K562 (cell line): ENCODE data around the gene MRPL27. TPM values are rescaled to one million over a fixed set of nuclear protein-coding genes. Genes with fewer than 3 reads are reported as not detected.

Source experiments
- FOSL1 ChIP-seq: fragments of 200-800 bp; sonication (Bioruptor generic); conservative IDR thresholded peaks from 2 replicates; pipeline ENCODE4 v1.6.1; 2016; ENCODE audit warnings: missing genetic modification characterization, missing compliant biosample characterization
- KAT8 ChIP-seq: fragments of 450-650 bp; IDR thresholded peaks from 2 replicates; pipeline ENCODE4 v1.6.1; 2016; ENCODE audit warnings: low read depth, mild to moderate bottlenecking
- MXD1 ChIP-seq: fragments of 250-450 bp; sonication (Bioruptor Pico); IDR thresholded peaks from 2 replicates; pipeline ENCODE4 v1.8.0; 2021; ENCODE audit warnings: borderline replicate concordance, mild to moderate bottlenecking, moderate library complexity; ENCODE audit not compliant: poor library complexity, severe bottlenecking
- PATZ1 ChIP-seq: fragments of 250-450 bp; sonication (Bioruptor Pico); IDR thresholded peaks from 2 replicates; pipeline ENCODE4 v1.5.0; 2020; ENCODE audit warnings: mild to moderate bottlenecking, borderline replicate concordance
- POLR2A ChIP-seq: fragments of 450-650 bp; conservative IDR thresholded peaks from 2 replicates; pipeline ENCODE4 v1.6.1; 2016
- RAD51 ChIP-seq: fragments of 450-650 bp; IDR thresholded peaks from 2 replicates; pipeline ENCODE4 v1.7.1; 2016; ENCODE audit warnings: low read depth, mild to moderate bottlenecking, borderline replicate concordance
- SFPQ ChIP-seq: fragments of 200-400 bp; formaldehyde crosslinking; IDR thresholded peaks from 2 replicates; pipeline ENCODE4 v1.6.1; 2017; ENCODE audit warnings: mild to moderate bottlenecking, low read depth, low read length, moderate library complexity
- TAF1 ChIP-seq: IDR thresholded peaks from 2 replicates; pipeline ENCODE4 v1.6.1; 2011; ENCODE audit warnings: mild to moderate bottlenecking, low read length, moderate library complexity; ENCODE audit not compliant: insufficient read depth, control insufficient read depth, severe bottlenecking; ENCODE audit errors: extremely low read depth
- TAF15 ChIP-seq: fragments of 200-400 bp; formaldehyde crosslinking; IDR thresholded peaks from 2 replicates; pipeline ENCODE4 v1.6.1; 2017; ENCODE audit warnings: mild to moderate bottlenecking, low read depth, low read length, moderate library complexity
- ZNF23 ChIP-seq: fragments of 250-450 bp; sonication (Bioruptor Pico); IDR thresholded peaks from 2 replicates; pipeline ENCODE4 v1.4.0; 2020; ENCODE audit warnings: mild to moderate bottlenecking
- ZNF3 ChIP-seq: fragments of 250-450 bp; sonication (Bioruptor Pico); IDR thresholded peaks from 2 replicates; pipeline ENCODE4 v1.5.0; 2021; ENCODE audit warnings: mild to moderate bottlenecking, moderate library complexity
- ZNF436 ChIP-seq: fragments of 250-450, 450-650 bp; sonication (Bioruptor Pico); formaldehyde crosslinking; IDR thresholded peaks from 2 replicates; pipeline ENCODE4 v1.7.0; 2020; ENCODE audit warnings: mild to moderate bottlenecking
- ZNF717 ChIP-seq: fragments of 250-450 bp; sonication (Bioruptor Pico); IDR thresholded peaks from 2 replicates; pipeline ENCODE4 v1.5.0; 2021
- ZNF780A ChIP-seq: fragments of 250-450 bp; sonication (Bioruptor Pico); IDR thresholded peaks from 2 replicates; pipeline ENCODE4 v1.5.0; 2021; ENCODE audit warnings: mild to moderate bottlenecking
- polyA plus RNA-seq, 8 experiments: library from polyadenylated mRNA; depleted of rRNA in 4 of 8; stranded (reverse) in 5 of 8; unstranded in 3 of 8; fragments of >200 nt; fragmentation: Nextera tagmentation in 2 of 8; fragmentation: Illumina TruSeq in 1 of 8; extraction: Ambion mirVana in 2 of 8; extraction: Trizol in 1 of 8; gene quantifications; 2 replicates each; pipeline versions ENCODE4 v1.2.1 to v1.2.3, GENCODE V29; 2011 to 2014; ENCODE audit warnings: inconsistent platforms in 1 of 8, missing spikeins in 1 of 8
- total RNA-seq, 7 experiments: library from RNA; depleted of rRNA in 6 of 7; stranded (reverse); fragments of >200 nt in 6 of 7; fragmentation: Illumina TruSeq in 2 of 7; extraction: Trizol in 2 of 7; gene quantifications; 2 replicates each; pipeline versions ENCODE4 v1.2.1 to v1.2.3, GENCODE V29; 2011 to 2021; ENCODE audit warnings: low replicate concordance in 1 of 7
- TF ChIP-seq, protein P1 (sequence below): fragments of 450-650 bp; IDR thresholded peaks from 2 replicates; pipeline ENCODE4 v1.6.1; 2017; ENCODE audit warnings: mild to moderate bottlenecking, moderate library complexity
- TF ChIP-seq, protein P2 (sequence below): fragments of 200-800 bp; sonication (Bioruptor generic); IDR thresholded peaks from 2 replicates; pipeline ENCODE4 v1.6.1; 2016; ENCODE audit warnings: missing genetic modification characterization, missing compliant biosample characterization

MRPL27 gene
- total and polyA plus RNA-seq, 9 of the 15 experiments (the other 6 are each of a cell fraction or from before 2014, with no cell fraction given) = 96.3 to 401 (median 142) TPM

DNA sequence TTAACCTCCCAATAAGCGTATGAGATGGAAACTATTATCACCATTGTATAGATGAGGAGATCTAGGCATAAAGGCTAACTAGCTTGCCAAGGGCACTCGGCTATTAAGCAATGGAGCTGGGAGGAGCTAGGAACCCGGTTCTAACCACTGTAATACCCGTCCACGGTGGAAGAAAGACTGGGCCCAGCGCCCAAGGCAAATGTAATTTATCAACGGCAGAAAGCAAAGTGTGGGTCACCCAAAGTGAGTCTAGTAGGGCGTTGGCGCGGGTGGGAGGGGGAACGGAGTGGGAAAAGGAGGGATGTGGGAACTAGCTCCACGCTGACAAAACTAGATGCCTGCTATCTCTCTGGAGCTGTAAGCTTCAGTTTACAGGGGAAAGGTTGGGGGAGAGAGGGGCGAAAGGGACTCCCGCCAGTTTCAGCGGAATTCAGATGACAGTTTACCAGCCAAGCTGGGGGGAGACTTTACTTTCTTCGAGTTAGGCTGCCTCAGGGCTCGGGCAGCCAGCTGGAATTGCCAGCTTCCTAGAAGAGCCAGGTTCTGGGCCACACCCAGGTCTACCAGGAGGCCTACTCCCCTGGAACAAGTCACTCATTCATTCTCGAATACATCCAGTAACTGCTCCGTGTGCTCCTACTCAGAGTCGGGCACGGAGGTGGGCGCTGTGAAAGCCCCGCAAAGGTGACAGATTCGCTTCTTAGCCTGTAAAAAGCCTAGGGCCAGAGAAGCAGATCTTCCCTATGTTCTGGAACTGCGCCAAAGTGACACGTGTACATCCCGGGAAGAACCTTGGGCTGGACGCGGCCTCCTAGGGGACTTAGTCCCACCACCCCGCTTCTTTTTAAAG is 23.5 kb upstream of the MRPL27 start (continued):
- TF ChIP-seq PATZ1 (CRISPR knock-in tag) (no peak), ZNF3 (no peak), KAT8 (no peak), MXD1 (CRISPR knock-in tag) (no peak), POLR2A (no peak), TAF15 (no peak), FOSL1 (tag) (no peak), ZNF23 (CRISPR knock-in tag) (no peak), ZNF717 (CRISPR knock-in tag) (no peak), ZNF780A (CRISPR knock-in tag) (no peak), TAF1 (peak; percentile 14), SFPQ (no peak), ZNF436 (CRISPR knock-in tag) (no peak), RAD51 (no peak)
- TF ChIP-seq, protein P1, sequence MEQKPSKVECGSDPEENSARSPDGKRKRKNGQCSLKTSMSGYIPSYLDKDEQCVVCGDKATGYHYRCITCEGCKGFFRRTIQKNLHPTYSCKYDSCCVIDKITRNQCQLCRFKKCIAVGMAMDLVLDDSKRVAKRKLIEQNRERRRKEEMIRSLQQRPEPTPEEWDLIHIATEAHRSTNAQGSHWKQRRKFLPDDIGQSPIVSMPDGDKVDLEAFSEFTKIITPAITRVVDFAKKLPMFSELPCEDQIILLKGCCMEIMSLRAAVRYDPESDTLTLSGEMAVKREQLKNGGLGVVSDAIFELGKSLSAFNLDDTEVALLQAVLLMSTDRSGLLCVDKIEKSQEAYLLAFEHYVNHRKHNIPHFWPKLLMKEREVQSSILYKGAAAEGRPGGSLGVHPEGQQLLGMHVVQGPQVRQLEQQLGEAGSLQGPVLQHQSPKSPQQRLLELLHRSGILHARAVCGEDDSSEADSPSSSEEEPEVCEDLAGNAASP = no peak
- TF ChIP-seq, protein P2, sequence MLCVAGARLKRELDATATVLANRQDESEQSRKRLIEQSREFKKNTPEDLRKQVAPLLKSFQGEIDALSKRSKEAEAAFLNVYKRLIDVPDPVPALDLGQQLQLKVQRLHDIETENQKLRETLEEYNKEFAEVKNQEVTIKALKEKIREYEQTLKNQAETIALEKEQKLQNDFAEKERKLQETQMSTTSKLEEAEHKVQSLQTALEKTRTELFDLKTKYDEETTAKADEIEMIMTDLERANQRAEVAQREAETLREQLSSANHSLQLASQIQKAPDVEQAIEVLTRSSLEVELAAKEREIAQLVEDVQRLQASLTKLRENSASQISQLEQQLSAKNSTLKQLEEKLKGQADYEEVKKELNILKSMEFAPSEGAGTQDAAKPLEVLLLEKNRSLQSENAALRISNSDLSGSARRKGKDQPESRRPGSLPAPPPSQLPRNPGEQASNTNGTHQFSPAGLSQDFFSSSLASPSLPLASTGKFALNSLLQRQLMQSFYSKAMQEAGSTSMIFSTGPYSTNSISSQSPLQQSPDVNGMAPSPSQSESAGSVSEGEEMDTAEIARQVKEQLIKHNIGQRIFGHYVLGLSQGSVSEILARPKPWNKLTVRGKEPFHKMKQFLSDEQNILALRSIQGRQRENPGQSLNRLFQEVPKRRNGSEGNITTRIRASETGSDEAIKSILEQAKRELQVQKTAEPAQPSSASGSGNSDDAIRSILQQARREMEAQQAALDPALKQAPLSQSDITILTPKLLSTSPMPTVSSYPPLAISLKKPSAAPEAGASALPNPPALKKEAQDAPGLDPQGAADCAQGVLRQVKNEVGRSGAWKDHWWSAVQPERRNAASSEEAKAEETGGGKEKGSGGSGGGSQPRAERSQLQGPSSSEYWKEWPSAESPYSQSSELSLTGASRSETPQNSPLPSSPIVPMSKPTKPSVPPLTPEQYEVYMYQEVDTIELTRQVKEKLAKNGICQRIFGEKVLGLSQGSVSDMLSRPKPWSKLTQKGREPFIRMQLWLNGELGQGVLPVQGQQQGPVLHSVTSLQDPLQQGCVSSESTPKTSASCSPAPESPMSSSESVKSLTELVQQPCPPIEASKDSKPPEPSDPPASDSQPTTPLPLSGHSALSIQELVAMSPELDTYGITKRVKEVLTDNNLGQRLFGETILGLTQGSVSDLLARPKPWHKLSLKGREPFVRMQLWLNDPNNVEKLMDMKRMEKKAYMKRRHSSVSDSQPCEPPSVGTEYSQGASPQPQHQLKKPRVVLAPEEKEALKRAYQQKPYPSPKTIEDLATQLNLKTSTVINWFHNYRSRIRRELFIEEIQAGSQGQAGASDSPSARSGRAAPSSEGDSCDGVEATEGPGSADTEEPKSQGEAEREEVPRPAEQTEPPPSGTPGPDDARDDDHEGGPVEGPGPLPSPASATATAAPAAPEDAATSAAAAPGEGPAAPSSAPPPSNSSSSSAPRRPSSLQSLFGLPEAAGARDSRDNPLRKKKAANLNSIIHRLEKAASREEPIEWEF (CRISPR knock-in tag) = no peak
